Measurements from ENCODE around the gene TJAP1. TPM values are rescaled to one million over a fixed set of nuclear protein-coding genes. Genes with fewer than 3 reads are reported as not detected.

Gene TJAP1
- polyA plus RNA-seq, 2 of the 4 experiments (the other 2 are of a cell fraction): 13.1 to 15.7 TPM

- DNase-seq (ENCODE audit: low read depth in 1 of 2, low spot score in 1 of 2) (no peak), ATAC-seq (no peak), FAIRE-seq (no peak)
- Histone ChIP-seq H3K9me3 (no peaks in the 10 kb centered on the region), H3K4me2 (no peak overlapping the region), H3K4me3 (no peak overlapping the region), H3K27ac (no peak overlapping the region), H3K4me1 (no peaks in the 10 kb centered on the region)
- 95% methylated on average over 11 of the region's 16 CpGs for WGBS (ENCODE audit: missing lambda C conversion rate)
- ChIA-PET CTCF (interaction anchor here (0.6 to 3.1 kb wide), 6 partner anchors 9 to 59 kb away, joined by 3 to 20 read pairs (median 3); no protein-coding TSS in a partner anchor), POLR2A (interaction anchor here (0.6 kb wide), 1 partner anchor 424 kb away, joined by 3 read pairs; no protein-coding TSS in a partner anchor)
- TF ChIP-seq RARB (CRISPR knock-in tag; IDR thresholded peaks at IDR 0.05) (no peak), MAX (IDR thresholded peaks at IDR 0.05) (no peak), NPAS2 (CRISPR knock-in tag; IDR thresholded peaks at IDR 0.05; ENCODE audit: borderline replicate concordance) (no peak), ELK1 (IDR thresholded peaks at IDR 0.05; ENCODE audit: low read depth, low read length) (no peak), ATOH8 (CRISPR knock-in tag; IDR thresholded peaks at IDR 0.05; ENCODE audit: low read depth) (no peak), POLR2A (IDR thresholded peaks at IDR 0.05; ENCODE audit: low read length) (no peak), GATA3 (IDR thresholded peaks at IDR 0.05; ENCODE audit: borderline replicate concordance) (no peak)
Observed at GRCh38 chr6:43447604-43448003, 29.8 kb upstream of the TJAP1 start.

GRCh38 chr6:43448916-43449315, 28.5 kb upstream of the TJAP1 start:
- CTCF ChIA-PET: interaction anchor here (0.7 to 3.1 kb wide), 4 partner anchors 8 to 58 kb away, joined by 3 to 20 read pairs (median 10); no protein-coding TSS in a partner anchor
- TF ChIP-seq FOXS1 (CRISPR knock-in tag; IDR thresholded peaks at IDR 0.05): no peak
- TF ChIP-seq RFX5 (IDR thresholded peaks at IDR 0.05): no peak
- Histone ChIP-seq H3K4me2 (no peak overlapping the region), H3K4me1 (no peaks in the 10 kb centered on the region), H3K27ac (no peak overlapping the region), H3K4me3 (no peak overlapping the region), H3K9me3 (no peaks in the 10 kb centered on the region)
- FAIRE-seq (no peak), DNase-seq (ENCODE audit: low read depth in 1 of 2, low spot score in 1 of 2) (no peak), ATAC-seq (no peak)
- WGBS (ENCODE audit: missing lambda C conversion rate): 88% methylated on average over 2 of the region's 4 CpGs
- POLR2A ChIA-PET: no interaction called here

GRCh38 chr6:43450699-43451131, 26.7 kb upstream of the TJAP1 start:
- ChIA-PET POLR2A (no interaction called here), CTCF (interaction anchor here (1.1 to 1.8 kb wide), 3 partner anchors 20 to 56 kb away, joined by 4 to 7 read pairs (median 4); no protein-coding TSS in a partner anchor)
- no peak overlapping the region for H3K4me2 ChIP-seq
- no peak for TF ChIP-seq E2F6 (IDR thresholded peaks at IDR 0.05; ENCODE audit: borderline replicate concordance, low read depth)
- TF ChIP-seq MAZ (IDR thresholded peaks at IDR 0.05; ENCODE audit: borderline replicate concordance, low read depth, low read length): no peak
- no peak for TF ChIP-seq SMC3 (IDR thresholded peaks at IDR 0.05)
- no peak for TF ChIP-seq ZFP36 (IDR thresholded peaks at IDR 0.05; ENCODE audit: borderline replicate concordance, partially characterized antibody)
- TF ChIP-seq TFCP2L1 (CRISPR knock-in tag; IDR thresholded peaks at IDR 0.05): no peak
- TF ChIP-seq CBX2 (IDR thresholded peaks at IDR 0.05; ENCODE audit: borderline replicate concordance, low read depth): no peak
- FAIRE-seq (no peak), DNase-seq (ENCODE audit: low read depth in 1 of 2, low spot score in 1 of 2) (no peak), ATAC-seq (no peak)
- no peaks in the 10 kb centered on the region for H3K9me3 ChIP-seq
- H3K27ac ChIP-seq: no peak overlapping the region
- WGBS (ENCODE audit: missing lambda C conversion rate): 100% methylated on average over 2 of the region's 13 CpGs
- no peak overlapping the region for H3K4me3 ChIP-seq
- no peaks in the 10 kb centered on the region for H3K4me1 ChIP-seq

- no peak for ATAC-seq
- H3K4me1 ChIP-seq: peaks cover 4% of the 10 kb centered on the region; the same call in 1 of the 3 replicates
- ChIA-PET CTCF (interaction anchor here (1.1 to 1.8 kb wide), 3 partner anchors 21 to 55 kb away, joined by 4 to 7 read pairs (median 4); no protein-coding TSS in a partner anchor), POLR2A (no interaction called here)
- WGBS (ENCODE audit: missing lambda C conversion rate): 81% methylated on average over 4 of the region's 4 CpGs
- H3K27ac ChIP-seq: no peak overlapping the region
- no peak overlapping the region for H3K4me3 ChIP-seq
- no peak overlapping the region for H3K4me2 ChIP-seq
- H3K9me3 ChIP-seq: no peaks in the 10 kb centered on the region
- TF ChIP-seq MAX (IDR thresholded peaks at IDR 0.05): no peak
- no peak for TF ChIP-seq KDM1A (IDR thresholded peaks at IDR 0.05; ENCODE audit: low read depth)
- TF ChIP-seq ATOH8 (CRISPR knock-in tag; IDR thresholded peaks at IDR 0.05; ENCODE audit: low read depth): no peak
- TF ChIP-seq HES2 (IDR thresholded peaks at IDR 0.05): no peak
- no peak for TF ChIP-seq NPAS2 (CRISPR knock-in tag; IDR thresholded peaks at IDR 0.05; ENCODE audit: borderline replicate concordance)
- DNase-seq (ENCODE audit: low read depth in 1 of 2, low spot score in 1 of 2): no peak
- no peak for FAIRE-seq
Observed at GRCh38 chr6:43451348-43451747, 26.0 kb upstream of the TJAP1 start.

Data from A549 (cell line).